Lung (tissue), 12 donors: ENCODE measurements around the gene BRD7. TPM values are rescaled to one million over a fixed set of nuclear protein-coding genes. Genes with fewer than 3 reads are reported as not detected.

ENCODE experiments used
- ATAC-seq: fragments of 200-7000 bp; cut with Tn5 transposase; one replicate; pipeline ENCODE4 v1.9.1; 2020; ENCODE audit warnings: moderate number of reproducible peaks; ENCODE audit not compliant: insufficient read depth, low FRiP score
- DNase-seq, 3 donors: peaks; one replicate each; pipeline ENCODE4 v3.0.0-alpha.2; 2013 to 2017
- H3K27ac ChIP-seq, 2 donors: one replicate each; pipeline ENCODE4 v1.5.1; 2013; ENCODE audit warnings: mild to moderate bottlenecking in 2 of 2, moderate library complexity in 2 of 2, control low read depth in 1 of 2, inconsistent platforms in 1 of 2, low read depth in 1 of 2, low read length in 1 of 2
- H3K27me3 ChIP-seq, 3 donors: one replicate each; pipeline ENCODE4 v1.5.1; 2013; ENCODE audit warnings: low read length in 2 of 3; ENCODE audit not compliant: control insufficient read depth in 3 of 3, insufficient read depth in 3 of 3
- H3K36me3 ChIP-seq, 4 donors: one replicate each; pipeline ENCODE4 v1.5.1; 2013; ENCODE audit warnings: low read length in 4 of 4, mild to moderate bottlenecking in 1 of 4, moderate library complexity in 1 of 4; ENCODE audit not compliant: control insufficient read depth in 4 of 4, insufficient read depth in 4 of 4
- H3K4me1 ChIP-seq, 5 donors: one replicate each; pipeline ENCODE4 v1.5.1; 2013; ENCODE audit warnings: low read length in 5 of 5, mild to moderate bottlenecking in 2 of 5, moderate library complexity in 1 of 5; ENCODE audit not compliant: control insufficient read depth in 5 of 5, insufficient read depth in 5 of 5
- H3K4me3 ChIP-seq: one replicate; pipeline ENCODE4 v1.5.1; 2013; ENCODE audit warnings: mild to moderate bottlenecking, control low read depth, moderate library complexity
- H3K9ac ChIP-seq, 2 donors: one replicate each; pipeline ENCODE4 v1.5.1; 2013; ENCODE audit warnings: low read length in 2 of 2, control low read depth in 1 of 2; ENCODE audit not compliant: insufficient read depth in 1 of 2
- H3K9me3 ChIP-seq, 4 donors: one replicate each; pipeline ENCODE4 v1.5.1; 2013; ENCODE audit warnings: low read length in 3 of 4, mild to moderate bottlenecking in 1 of 4, moderate library complexity in 1 of 4; ENCODE audit not compliant: control insufficient read depth in 4 of 4, insufficient read depth in 3 of 4
- CTCF ChIP-seq: IDR thresholded peaks from 2 replicates; pipeline ENCODE4 v1.5.1; 2012; ENCODE audit warnings: mild to moderate bottlenecking; ENCODE audit errors: control extremely low read depth, extremely low read depth
- WGBS, 2 donors: extraction: QIAGEN DNeasy Blood & Tissue Kit; methylation state at CpG; one replicate each; pipeline ENCODE4 v1.1.7; 2013; 5-methylcytosine and 5-hydroxymethylcytosine counted together
- polyA plus RNA-seq, 2 donors: library from polyadenylated mRNA; stranded (reverse); fragments of 200-250 nt; gene quantifications; one replicate each; pipeline ENCODE4 v1.2.1, GENCODE V29; 2013
- total RNA-seq, 2 donors: library from RNA; depleted of rRNA in 1 of 2; stranded (reverse); fragments of >200 nt in 1 of 2; gene quantifications; one replicate each; pipeline ENCODE4 v1.2.1, GENCODE V29; 2014 to 2021
- donor health status: control.
- donor health status: control.
- donor health status: Bipolar disorder and iron deficiency.
- donor health status: healthy.
- donor health status: DM: yes; HTN: yes; CAD: no.

The BRD7 gene
- total and polyA plus RNA-seq, 4 donors, result 33.9 to 54.6 (median 53.5) TPM

GRCh38 chr16:50281391-50282009 lies 87.3 kb downstream of the BRD7 start:
- DNase-seq (no peak), ATAC-seq (no peak)
- no peaks in the 10 kb centered on the region for H3K9me3 ChIP-seq
- WGBS, 2 donors, result 37 to 64% methylated on average over 21 of the region's 21 CpGs
- H3K27me3 ChIP-seq, result no peaks in the 10 kb centered on the region
- no peaks in the 10 kb centered on the region for H3K36me3 ChIP-seq
- H3K27ac ChIP-seq, result peak overlapping the region in 1 of 2 donors; percentile 76
- peaks cover 0 to 22% (median 9%) of the 10 kb centered on the region in 5 donors for H3K4me1 ChIP-seq
- no peak overlapping the region for H3K4me3 ChIP-seq
- no peak overlapping the region for H3K9ac ChIP-seq
- no peak for TF ChIP-seq CTCF

- Histone ChIP-seq H3K27me3 (no peaks in the 10 kb centered on the region), H3K4me3 (no peak overlapping the region), H3K9ac (no peak overlapping the region), H3K36me3 (no peaks in the 10 kb centered on the region), H3K4me1 (peaks cover 0 to 22% (median 9%) of the 10 kb centered on the region in 5 donors), H3K9me3 (no peaks in the 10 kb centered on the region), H3K27ac (peak overlapping the region in 1 of 2 donors; percentile 76)
- no peak for TF ChIP-seq CTCF
- 81 to 82% methylated on average over 5 of the region's 5 CpGs for WGBS, 2 donors
- DNase-seq (no peak), ATAC-seq (no peak)
Observed at GRCh38 chr16:50280932-50281331, 87.9 kb downstream of the BRD7 start.

- no peak for TF ChIP-seq CTCF
- ATAC-seq (no peak), DNase-seq (no peak)
- Histone ChIP-seq H3K36me3 (no peaks in the 10 kb centered on the region), H3K4me3 (no peak overlapping the region), H3K4me1 (peaks cover 0 to 23% (median 9%) of the 10 kb centered on the region in 5 donors), H3K27me3 (no peaks in the 10 kb centered on the region), H3K9me3 (no peaks in the 10 kb centered on the region), H3K27ac (peak overlapping the region in 1 of 2 donors; percentile 42), H3K9ac (no peak overlapping the region)
- 26 to 63% methylated on average over 2 of the region's 2 CpGs for WGBS, 2 donors
Observed at GRCh38 chr16:50279504-50279865, 89.3 kb downstream of the BRD7 start.

GRCh38 chr16:50278251-50278650 lies 90.5 kb downstream of the BRD7 start:
- WGBS, 2 donors, result 56 to 74% methylated on average over 3 of the region's 3 CpGs
- Histone ChIP-seq H3K36me3 (no peaks in the 10 kb centered on the region), H3K27me3 (no peaks in the 10 kb centered on the region), H3K9ac (no peak overlapping the region), H3K4me1 (peaks cover 0 to 16% (median 5%) of the 10 kb centered on the region in 5 donors), H3K27ac (no peak overlapping the region), H3K9me3 (no peaks in the 10 kb centered on the region), H3K4me3 (no peak overlapping the region)
- DNase-seq (no peak), ATAC-seq (no peak)
- TF ChIP-seq CTCF, result no peak
